GM19351 (cell line): Measurements from ENCODE around the gene KIRREL2.
"Not testable (repeated sequence)": the region's sequence is repeated elsewhere in the genome, so short reads cannot be mapped to it uniquely, and the experiment has no call there.

Source experiments
- ATAC-seq: cut with Tn5 transposase; IDR thresholded peaks from one replicate; pipeline ENCODE4 v1.9.1; 2021; ENCODE audit warnings: mild to moderate bottlenecking, moderate library complexity; ENCODE audit not compliant: unreplicated experiment

KIRREL2 gene

GRCh38 chr19:35856546-35857149, at the start of gene KIRREL2:
KIRREL2 (plus strand) TSS chr19:35856911; CDS start chr19:35857120, 209 bp downstream.
- ATAC-seq: no peak

- no peak for ATAC-seq
Measured at GRCh38 chr19:35807633-35808032, 49.1 kb upstream of the KIRREL2 start.

- no peak for ATAC-seq
Measured at GRCh38 chr19:35811317-35812219, 45.1 kb upstream of the KIRREL2 start.

- no peak for ATAC-seq
Measured at GRCh38 chr19:35812220-35813042, 44.3 kb upstream of the KIRREL2 start, which contains the start of gene PRODH2. PRODH2 (minus strand) TSS chr19:35812845; CDS start chr19:35812805, 40 bp downstream.

- ATAC-seq: no peak
Measured at GRCh38 chr19:35813043-35813890, 43.4 kb upstream of the KIRREL2 start.

- ATAC-seq: no peak
Measured at GRCh38 chr19:35816262-35816661, 40.4 kb upstream of the KIRREL2 start.

GRCh38 chr19:35816846-35817245, 39.9 kb upstream of the KIRREL2 start:
- no peak for ATAC-seq

- no peak for ATAC-seq
Measured at GRCh38 chr19:35818445-35818844, 38.3 kb upstream of the KIRREL2 start.

GRCh38 chr19:35822579-35822978, 34.1 kb upstream of the KIRREL2 start:
- ATAC-seq: no peak

- no peak for ATAC-seq
Measured at GRCh38 chr19:35824150-35824549, 32.6 kb upstream of the KIRREL2 start.

- no peak for ATAC-seq
Measured at GRCh38 chr19:35828692-35829301, 27.9 kb upstream of the KIRREL2 start.

- no peak for ATAC-seq
Measured at GRCh38 chr19:35830986-35831385, 25.7 kb upstream of the KIRREL2 start.

GRCh38 chr19:35832054-35832453, 24.7 kb upstream of the KIRREL2 start:
- ATAC-seq: no peak

- ATAC-seq: no peak
Measured at GRCh38 chr19:35833972-35834371, 22.7 kb upstream of the KIRREL2 start.

GRCh38 chr19:35836096-35836495, 20.6 kb upstream of the KIRREL2 start:
- ATAC-seq: not testable (repeated sequence)

- no peak for ATAC-seq
Measured at GRCh38 chr19:35841961-35842595, 14.6 kb upstream of the KIRREL2 start.

GRCh38 chr19:35842666-35843272, 13.9 kb upstream of the KIRREL2 start:
- ATAC-seq: no peak

GRCh38 chr19:35843676-35844481, 12.8 kb upstream of the KIRREL2 start:
- ATAC-seq: no peak
